Eye (tissue), 1 donor: ENCODE results near the gene TBCD.

Experiments used
- DNase-seq: peaks from one replicate; pipeline ENCODE4 v3.0.0-alpha.2; 2015

Gene TBCD

GRCh38 chr17:82835766-82836512, 84.1 kb downstream of the TBCD start:
- DNase-seq: peak; percentile 38

GRCh38 chr17:82836823-82837357, 85.0 kb downstream of the TBCD start:
- DNase-seq: peak; percentile 62

DNA sequence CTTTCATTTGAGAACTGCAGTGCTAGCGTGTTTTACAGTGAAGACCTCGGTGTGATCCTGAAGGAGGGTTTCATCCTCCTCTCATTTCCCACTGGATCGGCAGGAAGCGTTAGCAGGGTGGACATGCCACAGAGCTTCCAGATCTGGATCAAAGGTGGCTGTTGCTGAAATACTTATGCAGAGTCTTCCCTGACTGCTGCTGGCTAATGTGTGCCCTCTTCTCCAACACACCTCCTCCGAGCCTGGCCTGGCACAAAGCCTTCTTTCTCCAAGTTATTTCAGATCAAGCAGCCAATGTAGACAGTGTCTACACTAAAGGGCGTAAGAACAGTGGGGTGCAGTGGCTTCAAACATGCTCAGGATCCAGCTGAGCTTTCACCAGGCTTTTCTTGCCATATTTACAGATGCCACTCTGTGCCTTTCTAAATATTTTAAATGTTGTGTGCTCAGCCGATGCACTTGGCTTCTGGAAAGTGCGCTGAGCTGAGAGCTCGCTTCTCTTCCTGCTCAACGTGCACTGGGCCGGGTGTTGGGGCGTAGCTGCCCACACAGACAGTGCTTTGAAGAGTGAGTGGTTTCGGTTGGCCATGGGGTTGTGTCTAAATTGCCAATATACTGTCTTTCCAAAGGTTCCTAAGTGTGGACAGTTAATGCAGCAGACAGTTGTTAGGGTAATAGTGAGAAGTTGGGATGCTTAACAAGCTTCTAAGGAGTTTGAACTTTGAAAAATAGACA, 85.9 kb downstream of the TBCD start:
- no peak for DNase-seq

GRCh38 chr17:82838386-82839063, 86.7 kb downstream of the TBCD start:
- DNase-seq: no peak

GRCh38 chr17:82839617-82840292, 87.9 kb downstream of the TBCD start, which contains the start of gene ZNF750:
ZNF750 (minus strand) TSS chr17:82840022; CDS start chr17:82832454, 7,568 bp downstream.
- DNase-seq: no peak

DNA sequence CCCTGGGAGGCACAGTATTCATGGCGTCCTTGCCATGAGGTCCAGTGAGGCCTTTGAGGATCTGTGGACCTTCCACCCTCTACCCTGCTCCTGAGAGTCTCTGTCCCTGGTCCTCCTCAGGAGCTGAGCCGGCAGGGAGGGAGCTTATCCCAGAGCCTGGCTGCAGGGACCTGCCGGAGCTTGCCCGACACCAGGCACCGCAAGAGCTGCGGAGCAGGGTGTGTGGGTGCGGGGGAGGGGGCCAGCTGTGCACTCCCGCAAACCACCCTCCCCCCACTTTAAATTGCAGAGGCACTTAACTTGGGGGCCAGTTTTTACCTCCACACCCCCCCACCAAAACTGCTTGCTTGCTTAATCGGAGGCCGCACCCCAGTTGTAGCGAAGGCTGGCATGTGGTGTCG, 88.6 kb downstream of the TBCD start:
- DNase-seq: no peak

DNA sequence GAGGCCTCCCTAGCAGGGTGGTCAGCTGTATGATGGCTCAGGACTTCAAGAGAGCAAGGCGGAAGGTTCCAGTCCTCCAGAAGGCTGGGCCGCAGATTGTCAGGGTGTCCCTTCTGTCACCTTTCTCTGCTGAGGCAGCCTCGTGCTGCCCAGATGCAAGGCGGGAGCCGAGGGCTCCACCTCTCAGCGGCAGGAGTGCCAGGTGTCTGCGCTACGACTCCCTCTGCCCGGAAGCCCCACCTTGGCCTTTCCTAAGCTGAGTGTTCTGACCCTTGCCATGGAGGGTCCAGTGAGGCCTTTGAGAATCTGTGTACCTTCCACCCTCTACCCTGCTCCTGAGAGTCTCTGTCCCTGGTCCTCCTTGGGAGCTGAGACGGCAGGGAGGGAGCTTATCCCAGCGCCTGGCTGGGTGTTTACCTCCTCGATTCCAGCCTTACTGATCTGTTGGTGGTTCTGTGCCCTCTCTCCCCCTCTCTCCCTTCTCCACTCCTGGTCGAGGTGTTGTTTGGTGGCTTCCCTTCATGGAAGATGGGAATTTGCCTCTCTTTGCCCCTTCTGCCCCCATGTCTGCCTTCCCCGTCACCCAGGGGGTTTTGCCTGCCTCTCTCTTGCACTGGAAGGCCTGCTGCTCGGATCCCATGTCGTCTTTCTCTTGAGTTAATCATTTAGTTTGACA, 90.2 kb downstream of the TBCD start:
- no peak for DNase-seq

- no peak for DNase-seq
Measured at GRCh38 chr17:82843904-82844680, 92.2 kb downstream of the TBCD start.

- DNase-seq: no peak
Measured at GRCh38 chr17:82844796-82845162, 92.9 kb downstream of the TBCD start.

DNA sequence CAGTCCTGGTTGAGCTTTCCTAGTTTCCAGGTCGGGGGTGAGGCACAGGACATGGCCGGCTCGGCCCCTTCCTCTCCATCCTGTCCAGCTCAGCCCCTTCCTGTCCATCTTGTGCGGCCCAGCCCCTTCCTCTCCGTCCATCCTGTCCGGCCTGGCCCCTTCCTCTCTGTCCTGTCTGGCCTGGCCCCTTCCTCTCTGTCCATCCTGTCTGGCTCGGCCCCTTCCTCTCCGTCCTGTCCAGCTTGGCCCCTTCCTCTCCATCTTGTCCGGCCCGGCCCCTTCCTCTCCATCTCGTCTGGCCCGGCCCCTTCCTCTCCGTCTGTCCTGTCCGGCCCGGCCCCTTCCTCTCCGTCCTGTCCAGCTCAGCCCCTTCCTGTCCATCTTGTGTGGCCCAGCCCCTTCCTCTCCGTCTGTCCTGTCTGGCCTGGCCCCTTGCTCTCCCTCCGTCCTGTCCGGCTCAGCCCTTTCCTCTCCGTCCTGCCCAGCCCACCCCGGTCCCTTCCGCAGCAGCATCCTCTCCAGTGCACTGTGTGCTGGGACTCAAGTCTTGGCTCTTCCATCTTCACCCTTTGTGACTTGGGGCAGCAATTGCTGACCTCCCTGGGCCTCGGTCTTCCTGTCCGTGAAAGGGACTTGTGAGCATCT, 93.4 kb downstream of the TBCD start:
- DNase-seq: no peak

- no peak for DNase-seq
Measured at GRCh38 chr17:82846061-82846691, 94.3 kb downstream of the TBCD start.

GRCh38 chr17:82848022-82848592, 96.2 kb downstream of the TBCD start:
- no peak for DNase-seq

GRCh38 chr17:82849076-82849945, 97.4 kb downstream of the TBCD start:
- DNase-seq: no peak

DNA sequence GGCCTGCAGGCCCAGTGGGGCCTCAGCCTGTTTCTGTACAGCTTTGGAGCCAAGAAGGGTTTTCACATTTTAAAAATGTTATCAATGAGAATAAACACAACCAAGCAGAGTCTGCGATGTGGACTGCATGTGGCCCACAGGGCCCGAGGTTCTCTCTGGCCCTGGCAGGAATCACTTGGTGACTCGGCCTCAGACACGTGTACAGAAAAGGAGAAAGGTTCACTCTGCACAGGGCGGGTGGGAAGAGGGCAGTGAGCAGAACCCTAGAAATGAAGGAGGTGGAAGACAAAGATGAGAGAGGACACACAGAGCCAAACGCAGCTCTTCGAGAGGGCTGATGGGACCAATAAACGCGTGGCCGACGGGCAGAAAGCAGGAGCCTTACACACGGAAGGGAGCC, 99.5 kb downstream of the TBCD start:
- no peak for DNase-seq

DNA sequence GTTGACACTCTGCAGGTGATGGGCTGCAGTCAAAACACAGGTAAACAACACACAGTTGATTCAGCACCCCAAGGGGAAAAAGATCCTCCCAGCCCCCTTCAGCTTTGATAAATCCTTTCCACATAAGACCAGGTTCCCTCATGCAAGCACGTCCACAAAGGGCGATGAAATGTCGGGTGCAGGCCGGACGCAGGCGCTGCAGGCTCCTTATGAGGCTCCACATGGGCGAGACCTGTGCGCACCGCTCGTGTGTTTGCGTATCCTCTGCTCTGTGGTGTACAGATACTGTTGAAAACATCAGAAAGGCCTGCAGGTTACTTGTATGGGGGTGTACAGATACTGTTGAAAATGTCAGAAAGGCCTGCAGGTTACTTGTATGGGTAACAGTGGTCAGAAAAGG, 102.4 kb downstream of the TBCD start:
- no peak for DNase-seq

DNA sequence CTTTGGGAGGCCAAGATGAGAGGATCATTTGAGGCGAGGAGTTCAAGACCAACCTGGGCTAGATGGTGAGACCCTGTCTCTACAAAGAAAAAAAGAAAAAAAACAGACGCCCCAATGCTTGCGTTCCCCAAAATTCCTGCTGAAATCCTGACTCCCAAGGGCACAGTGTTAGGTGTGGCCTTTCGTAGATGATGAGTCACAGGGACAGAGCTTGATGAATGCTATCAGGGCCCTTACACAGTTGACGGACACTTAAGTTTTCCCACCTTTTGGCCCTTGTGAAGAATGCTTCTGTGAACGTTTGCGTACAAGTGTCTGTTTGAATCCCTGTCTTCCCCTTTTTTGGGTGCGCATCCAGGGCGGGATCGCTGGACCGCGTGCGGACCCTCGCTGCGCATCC, 104.5 kb downstream of the TBCD start:
- DNase-seq: no peak

GRCh38 chr17:82858376-82859126, 106.7 kb downstream of the TBCD start:
- no peak for DNase-seq
